HG03565 (cell line): ENCODE results near the gene OBP2B.
"Not testable (repeated sequence)": the region's sequence is repeated elsewhere in the genome, so short reads cannot be mapped to it uniquely, and the experiment has no call there.

ENCODE experiments used
- ATAC-seq: cut with Tn5 transposase; IDR thresholded peaks from one replicate; pipeline ENCODE4 v1.9.1; 2021; ENCODE audit warnings: mild to moderate bottlenecking, moderate library complexity; ENCODE audit not compliant: unreplicated experiment

Gene OBP2B

DNA sequence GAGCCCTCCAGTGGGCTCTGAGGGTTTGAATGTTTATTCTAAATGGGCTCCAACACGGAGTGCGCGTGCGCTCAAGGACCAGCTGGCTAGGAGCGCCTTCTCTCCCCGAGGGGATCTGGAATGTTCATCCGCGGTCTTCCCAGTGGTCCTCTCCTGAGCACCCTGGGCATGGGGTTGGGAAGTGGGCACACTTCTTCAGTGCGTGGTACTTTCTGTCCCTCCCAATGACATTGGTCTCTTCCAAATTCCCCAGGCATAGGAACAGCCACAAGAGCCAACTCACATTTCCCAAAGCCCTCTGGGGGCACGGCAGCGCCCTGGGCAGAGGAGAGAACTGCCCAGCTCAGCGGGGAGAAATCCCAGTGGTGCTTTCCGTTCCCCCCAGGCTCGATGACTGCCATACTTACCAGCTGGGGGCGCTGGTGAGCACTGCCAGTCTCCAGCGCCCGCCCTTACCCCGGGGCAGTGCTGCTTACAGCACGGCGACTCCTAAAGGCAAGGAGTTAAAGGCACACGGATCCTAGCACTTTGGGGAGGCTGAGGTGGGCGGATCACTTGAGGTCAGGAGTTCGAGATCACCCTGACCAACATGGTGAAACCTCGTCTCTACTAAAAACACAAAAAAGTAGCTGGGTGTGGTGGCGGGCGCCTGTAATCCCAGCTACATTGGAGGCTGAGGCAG, 29.9 kb upstream of the OBP2B start:
- no peak for ATAC-seq

GRCh38 chr9:133238272-133238850, 29.3 kb upstream of the OBP2B start:
- ATAC-seq, result no peak

GRCh38 chr9:133237035-133237731, 28.1 kb upstream of the OBP2B start:
- ATAC-seq, result no peak

GRCh38 chr9:133236291-133237034, 27.4 kb upstream of the OBP2B start:
- ATAC-seq, result not testable (repeated sequence)

DNA sequence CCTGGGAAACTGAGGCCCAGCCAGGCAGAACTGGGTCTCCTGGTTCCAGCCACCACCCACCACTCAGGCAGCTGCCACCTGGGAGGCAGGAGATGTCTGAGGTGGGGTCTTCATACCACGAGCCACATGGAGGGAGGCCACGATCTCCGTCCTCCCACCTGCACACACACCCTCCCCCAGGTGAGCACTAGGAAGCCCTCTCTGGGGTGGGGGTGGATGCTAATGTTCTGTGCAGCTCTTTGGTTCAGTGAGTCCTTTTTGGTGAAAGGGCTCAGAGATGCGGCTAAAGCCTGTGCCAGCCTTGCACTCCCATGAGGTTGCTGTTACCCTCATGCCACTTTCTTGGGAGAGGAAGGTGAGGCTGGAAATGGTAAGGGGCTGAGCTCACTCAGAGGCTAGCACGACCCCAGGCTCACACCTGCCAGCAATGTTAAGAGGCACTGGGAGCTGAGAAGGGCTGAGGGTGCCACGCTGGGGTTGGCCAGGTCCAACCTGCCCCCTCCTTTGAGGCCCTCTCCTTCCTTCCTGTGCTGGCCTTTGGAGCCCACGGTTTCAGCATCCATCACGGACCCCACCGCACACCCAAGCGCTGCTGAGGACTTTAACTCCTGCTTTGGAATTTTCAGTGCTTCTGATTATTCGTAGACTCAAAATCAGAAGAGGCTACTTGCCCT, 26.6 kb upstream of the OBP2B start:
- ATAC-seq, result no peak

- no peak for ATAC-seq
These were observed 25.7 kb upstream of the OBP2B start for GRCh38 chr9:133234577-133235322.

DNA sequence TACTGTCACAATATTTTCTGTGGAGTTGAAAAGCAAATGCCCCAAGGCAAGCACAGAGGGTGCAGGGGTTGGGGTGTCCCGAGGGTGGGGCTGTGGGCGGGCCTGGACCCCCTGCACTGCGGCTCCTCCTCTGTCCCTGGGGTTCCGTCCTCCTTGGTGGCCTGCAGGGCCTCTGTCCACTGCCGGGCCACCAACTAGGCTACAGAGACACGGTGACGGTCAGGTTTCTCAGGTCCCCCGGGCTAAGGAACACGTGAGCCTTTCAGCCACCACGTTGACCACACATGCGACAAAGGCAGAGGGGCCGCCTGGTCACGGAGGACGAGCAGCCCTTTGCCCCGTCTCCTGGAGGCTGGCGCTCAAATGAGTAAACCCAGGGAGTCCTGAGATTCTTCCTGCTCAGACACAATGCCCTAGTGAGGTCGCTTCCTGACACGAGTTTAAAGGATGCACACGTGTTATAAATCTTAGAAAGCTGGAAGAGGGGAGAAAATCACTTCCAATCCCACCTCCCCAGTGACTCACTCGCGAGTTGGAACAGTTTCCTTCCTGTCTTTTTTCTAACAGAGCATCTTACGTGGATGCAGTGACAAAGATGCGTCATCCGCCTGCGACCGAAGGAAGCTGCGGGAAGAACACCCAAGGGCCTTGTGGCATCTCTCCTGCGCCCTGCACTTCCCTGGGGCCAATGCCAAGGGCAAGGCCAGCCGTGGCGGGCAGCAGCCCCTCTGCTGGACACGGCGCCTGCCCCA, 24.8 kb upstream of the OBP2B start:
- ATAC-seq, result no peak

GRCh38 chr9:133231934-133232568, 23.0 kb upstream of the OBP2B start:
- not testable (repeated sequence) for ATAC-seq

DNA sequence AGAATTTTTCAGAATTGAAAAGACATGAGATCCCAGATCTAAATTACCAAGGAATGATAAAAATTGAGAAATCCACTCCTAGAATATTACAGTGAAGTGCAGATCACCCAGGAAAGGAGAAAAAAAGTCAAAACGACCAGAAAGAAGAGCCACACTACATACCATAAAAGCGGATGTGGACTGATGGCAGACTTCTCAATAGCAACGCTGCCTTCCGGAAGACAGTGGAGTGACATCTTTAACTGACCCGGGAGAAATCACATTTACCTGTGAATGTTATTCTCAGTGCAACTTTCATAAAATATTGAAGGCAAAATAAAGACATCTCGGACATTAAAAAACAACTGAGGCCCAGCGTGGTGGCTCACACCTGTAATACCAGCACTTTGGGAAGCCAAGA, 21.5 kb upstream of the OBP2B start:
- not testable (repeated sequence) for ATAC-seq

GRCh38 chr9:133230093-133230492, 21.0 kb upstream of the OBP2B start:
- no peak for ATAC-seq

DNA sequence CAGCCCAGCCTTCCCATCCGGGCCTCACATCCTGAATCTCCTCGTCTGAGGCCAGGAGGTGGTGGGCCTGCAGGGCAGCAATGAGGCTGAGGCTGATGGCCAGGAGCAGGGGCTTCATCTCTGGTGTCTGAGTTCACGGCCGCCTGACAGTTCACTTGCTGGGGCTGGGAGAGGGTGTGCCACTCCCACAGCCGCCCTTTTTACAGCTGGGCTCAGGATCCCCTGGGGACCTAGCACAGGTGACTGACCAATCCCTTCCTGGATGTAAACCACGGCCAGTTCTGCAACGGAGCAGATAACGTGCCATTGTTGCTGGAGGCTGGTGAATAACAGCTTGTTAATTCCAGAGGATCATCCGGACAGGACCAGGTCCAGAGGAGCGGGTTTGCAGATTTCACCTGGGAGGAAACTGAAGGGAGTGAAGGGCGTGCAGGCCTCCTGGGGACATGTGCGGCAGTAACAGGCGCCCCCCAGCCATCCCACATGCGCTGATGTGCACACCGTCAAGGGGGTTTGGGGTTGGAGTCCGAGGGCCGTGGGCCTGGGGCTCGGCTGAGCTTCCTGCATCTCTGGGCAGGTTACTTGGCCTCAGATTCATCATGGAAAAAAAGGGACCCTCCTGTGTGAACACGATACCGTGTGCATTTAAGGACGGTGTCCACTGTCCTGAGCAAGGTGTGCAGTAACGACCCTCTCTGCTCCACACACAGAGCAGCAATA, 19.6 kb upstream of the OBP2B start:
- not testable (repeated sequence) for ATAC-seq

- not testable (repeated sequence) for ATAC-seq
These were observed 18.9 kb upstream of the OBP2B start for GRCh38 chr9:133227996-133228395.

DNA sequence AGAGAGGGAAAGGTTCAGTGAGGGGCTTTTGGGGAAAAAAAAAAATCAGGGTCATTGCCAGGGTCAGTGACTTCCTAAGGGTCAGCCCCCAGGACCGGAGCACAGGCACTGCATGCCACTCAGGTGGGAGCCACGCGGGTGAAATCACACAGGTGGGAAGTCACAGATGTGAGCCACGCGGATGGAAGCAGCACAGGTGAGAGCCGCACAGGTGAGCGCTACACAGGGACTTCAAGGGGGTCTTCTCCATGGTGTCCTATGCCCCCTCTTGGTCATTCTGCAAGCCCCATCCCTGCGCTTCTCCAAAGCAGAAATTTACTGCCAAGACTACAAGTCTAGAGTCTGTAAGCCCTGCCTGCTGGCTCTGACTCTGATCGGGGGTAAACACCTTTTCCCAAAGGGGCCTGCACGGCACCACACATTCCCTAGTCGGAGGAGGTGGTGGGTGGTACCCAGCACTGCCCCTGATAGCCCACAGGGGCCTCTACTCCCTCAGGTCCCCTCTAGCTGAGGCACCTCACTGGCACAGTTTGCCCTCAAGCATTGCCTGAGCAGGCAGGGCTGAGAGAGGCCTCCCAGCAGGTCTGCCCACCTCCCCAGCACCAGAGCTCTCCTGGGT, 18.3 kb upstream of the OBP2B start:
- no peak for ATAC-seq

DNA sequence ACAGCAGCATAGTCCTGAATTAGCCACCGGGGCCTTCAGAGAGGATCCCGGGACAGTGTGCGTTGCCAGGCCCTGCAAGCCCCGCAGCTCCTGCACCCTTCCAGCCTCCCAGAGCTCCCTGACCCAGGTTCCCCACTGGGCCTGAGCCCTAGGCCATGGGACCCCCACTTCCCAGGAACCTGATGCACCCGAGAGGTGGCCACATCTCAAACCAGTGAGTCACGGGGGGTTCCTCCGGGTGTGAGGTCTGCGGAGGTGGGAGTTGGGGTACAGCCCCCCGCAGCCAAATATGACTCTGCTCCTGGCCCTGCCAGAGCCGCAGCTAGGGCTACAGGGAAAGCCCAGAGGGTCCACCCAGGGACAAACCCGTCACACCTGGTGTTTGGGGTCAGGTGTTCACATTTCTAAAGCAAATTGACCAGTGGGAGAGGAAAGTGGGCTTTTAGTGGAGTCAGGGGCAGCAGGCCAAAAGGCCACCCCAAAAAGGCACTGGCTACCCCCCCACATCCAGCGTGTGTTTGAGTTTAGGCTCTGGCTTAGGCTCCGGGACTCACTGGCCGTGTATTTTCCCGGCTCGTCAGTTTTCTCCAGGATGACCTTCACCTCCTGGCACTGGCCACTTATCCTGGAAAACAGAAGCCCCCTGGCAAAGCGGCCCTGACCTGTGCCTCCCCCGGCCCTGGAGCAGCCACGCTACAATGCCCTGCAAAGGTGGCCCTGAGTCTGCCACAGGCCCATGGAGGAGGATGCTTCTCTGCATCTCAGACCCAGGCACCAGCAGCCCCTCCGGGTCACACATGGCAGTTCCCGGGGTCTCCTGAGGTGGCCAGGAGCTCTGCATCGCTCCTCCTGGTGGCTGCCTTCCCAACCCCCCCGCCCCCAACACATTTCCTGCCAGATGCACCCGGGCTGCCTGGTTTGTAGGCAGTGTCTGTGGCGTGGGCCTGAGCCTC, 17.4 kb upstream of the OBP2B start:
- ATAC-seq, result no peak

- ATAC-seq, result no peak
These were observed 16.3 kb upstream of the OBP2B start for GRCh38 chr9:133225171-133226011.

GRCh38 chr9:133224762-133225161, 15.7 kb upstream of the OBP2B start:
- ATAC-seq, result no peak
